Fibroblast of lung (primary cell): ENCODE measurements around the gene SLC25A4. TPM values are rescaled to one million over a fixed set of nuclear protein-coding genes. Genes with fewer than 3 reads are reported as not detected.
A peak's percentile ranks its signal among the peaks of the same experiment; 100 is the strongest.

ENCODE experiments used
- DNase-seq, 2 donors: peaks; one replicate each; pipeline versions ENCODE4 v3.0.0 to v3.0.0-alpha.2; 2010; ENCODE audit warnings: low read depth in 2 of 2
- H2AFZ ChIP-seq: 2 replicates; pipeline ENCODE4 v1.5.1; 2012; ENCODE audit warnings: low read length, control low read depth, inconsistent platforms
- H3K27ac ChIP-seq: 2 replicates; pipeline ENCODE4 v1.5.1; 2011; ENCODE audit warnings: low read length, control low read depth; ENCODE audit not compliant: insufficient read depth
- H3K27me3 ChIP-seq: 2 replicates; pipeline ENCODE4 v1.5.1; 2011; ENCODE audit warnings: mild to moderate bottlenecking, low read length; ENCODE audit not compliant: control insufficient read depth, insufficient read depth
- H3K36me3 ChIP-seq: 2 replicates; pipeline ENCODE4 v1.5.1; 2011; ENCODE audit warnings: low read length; ENCODE audit not compliant: control insufficient read depth, insufficient read depth
- H3K4me1 ChIP-seq: 2 replicates; pipeline ENCODE4 v1.5.1; 2011; ENCODE audit warnings: low read length; ENCODE audit not compliant: control insufficient read depth, insufficient read depth; ENCODE audit errors: extremely low read depth
- H3K4me2 ChIP-seq: 2 replicates; pipeline ENCODE4 v1.5.1; 2011; ENCODE audit warnings: low read length, control low read depth; ENCODE audit not compliant: insufficient read depth; ENCODE audit errors: extremely low read depth
- H3K4me3 ChIP-seq, 4 experiments: fragments of 200-600 bp in 1 of 4; sonication (generic) in 1 of 4; replicated peaks in 1 of 4; 2 replicates each; pipeline ENCODE4 v1.5.1; 2011 to 2016; ENCODE audit warnings: low read length in 4 of 4, low read depth in 3 of 4, mild to moderate bottlenecking in 3 of 4, control low read depth in 2 of 4, inconsistent platforms in 1 of 4, mixed read lengths in 1 of 4; ENCODE audit not compliant: insufficient read depth in 1 of 4; ENCODE audit errors: control extremely low read depth in 1 of 4
- H3K79me2 ChIP-seq: 2 replicates; pipeline ENCODE4 v1.5.1; 2012; ENCODE audit warnings: mild to moderate bottlenecking, low read length, inconsistent platforms; ENCODE audit not compliant: control insufficient read depth, insufficient read depth
- H3K9ac ChIP-seq: 2 replicates; pipeline ENCODE4 v1.5.1; 2011; ENCODE audit warnings: mild to moderate bottlenecking, low read length, control low read depth; ENCODE audit not compliant: insufficient read depth
- H3K9me3 ChIP-seq: 2 replicates; pipeline ENCODE4 v1.5.1; 2012; ENCODE audit warnings: low read depth, low read length; ENCODE audit not compliant: control insufficient read depth, insufficient read depth
- H4K20me1 ChIP-seq: 2 replicates; pipeline ENCODE4 v1.5.1; 2011; ENCODE audit warnings: low read length; ENCODE audit not compliant: control insufficient read depth, insufficient read depth; ENCODE audit errors: extremely low read depth
- CTCF ChIP-seq, 2 donors: IDR thresholded peaks in 1 of 2; conservative IDR thresholded peaks in 1 of 2; 1 replicate in 1 of 2; 2 replicates in 1 of 2; pipeline ENCODE4 v1.5.1; 2011 to 2012; ENCODE audit warnings: low read length in 2 of 2, control low read depth in 1 of 2, inconsistent platforms in 1 of 2, low read depth in 1 of 2, mild to moderate bottlenecking in 1 of 2
- EZH2 ChIP-seq: IDR thresholded peaks from 2 replicates; pipeline ENCODE4 v1.5.1; 2012; ENCODE audit warnings: low read length, control low read depth, mild to moderate bottlenecking; ENCODE audit errors: missing control alignments
- polyA minus RNA-seq: library from RNA; depleted of rRNA, polyadenylated mRNA; stranded (reverse); fragments of >200 nt; gene quantifications from 2 replicates; pipeline ENCODE4 v1.2.3, GENCODE V29; 2011; ENCODE audit warnings: low replicate concordance
- polyA plus RNA-seq, 2 donors: library from polyadenylated mRNA; depleted of rRNA in 1 of 2; stranded (reverse) in 1 of 2; unstranded in 1 of 2; fragments of >200 nt; gene quantifications; 2 replicates each; pipeline ENCODE4 v1.2.1, GENCODE V29; 2011 to 2012; ENCODE audit warnings: missing spikeins in 1 of 2
- total RNA-seq: library from RNA; depleted of rRNA; stranded (reverse); fragments of >200 nt; gene quantifications from 2 replicates; pipeline ENCODE4 v1.2.1, GENCODE V29; 2014

Gene SLC25A4
- 9.0 and 11.4 TPM in 2 replicates for total RNA-seq
- 14.6 and 18.1 TPM in 2 replicates for polyA plus RNA-seq
- 14.2 and 20.4 TPM in 2 replicates for polyA plus RNA-seq (2012)
- polyA minus RNA-seq, result 6.8 and 16.5 TPM in 2 replicates

GRCh38 chr4:185142912-185143600 is at the start of gene SLC25A4:
Gene SLC25A4 (plus strand): TSS chr4:185143266. CDS start chr4:185143373, 107 bp downstream.
- Histone ChIP-seq H3K4me1 (peaks cover 4% of the 10 kb centered on the region), H4K20me1 (no peaks in the 10 kb centered on the region), H2AFZ (peak within 1 kb of the TSS; percentile 88), H3K4me2 (peak within 1 kb of the TSS; percentile 88), H3K4me3 (peak within 1 kb of the TSS; percentile 64 to 74 (median 70)), H3K36me3 (no peaks in the 10 kb centered on the region), H3K9ac (peak within 1 kb of the TSS; percentile 61), H3K27ac (no peak within 1 kb of the TSS), H3K27me3 (no peaks in the 10 kb centered on the region), H3K9me3 (no peaks in the 10 kb centered on the region), H3K79me2 (no peaks in the 10 kb centered on the region)
- DNase-seq, result peak; percentile 65 to 71
- TF ChIP-seq EZH2 (no peak), CTCF (conservative IDR thresholded peaks at IDR 0.05 in 1 of 2, IDR thresholded peaks at IDR 0.05 in 1 of 2; ENCODE audit: low read depth in 1 of 2, low read length in 2 of 2) (peak in 1 of 2 donors; percentile 44)

- Histone ChIP-seq H3K9ac (no peak overlapping the region), H3K4me1 (no peaks in the 10 kb centered on the region), H3K27me3 (no peaks in the 10 kb centered on the region), H3K4me2 (no peak overlapping the region), H2AFZ (no peak overlapping the region), H3K9me3 (no peaks in the 10 kb centered on the region), H3K4me3 (no peak overlapping the region), H3K27ac (no peak overlapping the region), H4K20me1 (no peaks in the 10 kb centered on the region), H3K36me3 (no peaks in the 10 kb centered on the region), H3K79me2 (no peaks in the 10 kb centered on the region)
- TF ChIP-seq EZH2, result no peak
- no peak for DNase-seq
Measured at GRCh38 chr4:185093603-185094002, 49.5 kb upstream of the SLC25A4 start.

- Histone ChIP-seq H4K20me1 (no peaks in the 10 kb centered on the region), H3K36me3 (no peaks in the 10 kb centered on the region), H3K79me2 (no peaks in the 10 kb centered on the region), H3K27ac (no peak overlapping the region), H3K4me2 (no peak overlapping the region), H3K27me3 (peaks cover 5% of the 10 kb centered on the region), H3K9ac (no peak overlapping the region), H3K9me3 (no peaks in the 10 kb centered on the region), H3K4me3 (no peak overlapping the region), H2AFZ (no peak overlapping the region), H3K4me1 (no peaks in the 10 kb centered on the region)
- peak; percentile 21 to 69 for DNase-seq
- TF ChIP-seq CTCF (conservative IDR thresholded peaks at IDR 0.05 in 1 of 2, IDR thresholded peaks at IDR 0.05 in 1 of 2; ENCODE audit: low read depth in 1 of 2, low read length in 2 of 2), result peak; percentile 50 to 64
- no peak for TF ChIP-seq EZH2
Measured at GRCh38 chr4:185096032-185096653, 46.9 kb upstream of the SLC25A4 start.
